K562 (cell line): Measurements from ENCODE around the gene HMCES. TPM values are rescaled to one million over a fixed set of nuclear protein-coding genes. Genes with fewer than 3 reads are reported as not detected.

ENCODE experiments used
- ATAC-seq: fragments of 200-7000 bp; cut with Tn5 transposase; 3 replicates; pipeline ENCODE4 v1.9.1; 2020; ENCODE audit warnings: moderate library complexity
- BruUV-seq: library from RNA; stranded (reverse); fragments of 400-500 nt; replicated peaks from 2 replicates; lab custom pipeline; 2021; lab: Mats Ljungman, UMichigan
- CTCF ChIA-PET: fragments of 300-600 bp; formaldehyde crosslinking; extraction: SDS; loops from one replicate; lab custom pipeline; 2021; ENCODE audit warnings: low intra/inter-chr PET ratio; lab: Yijun Ruan, JAX
- POLR2A ChIA-PET: fragments of 300-600, 350-650 bp; sonication (Branson Sonifier 250); formaldehyde crosslinking; extraction: SDS; loops from one replicate; lab custom pipeline; 2021; ENCODE audit warnings: antibody characterized with exemption, inconsistent platforms; lab: Yijun Ruan, JAX
- DNase-seq, 4 experiments: peaks; one replicate each; pipeline versions ENCODE4 v3.0.0 to v3.0.0-alpha.2; 2011 to 2018; ENCODE audit warnings: low spot score in 3 of 4, mixed read lengths in 3 of 4; ENCODE audit errors: extremely low read depth in 1 of 4
- FAIRE-seq: peaks from 2 replicates; lab custom pipeline; 2011; peaks lifted over from hg19 to GRCh38; lab: Jason Lieb, UNC
- H2AFZ ChIP-seq: 2 replicates; pipeline ENCODE4 v1.6.0; 2011; ENCODE audit warnings: low read depth, low read length, control low read depth, inconsistent platforms
- H3K27ac ChIP-seq: fragments of 200-600 bp; 3 replicates; pipeline ENCODE4 v1.8.0; 2011; ENCODE audit warnings: low read depth, mild to moderate bottlenecking, control low read depth, inconsistent platforms, low read length, moderate library complexity, mixed read lengths; ENCODE audit errors: extremely low read depth
- H3K27me3 ChIP-seq, 2 experiments: fragments of 300-600 bp in 1 of 2; 2 replicates in 1 of 2; 3 replicates in 1 of 2; pipeline versions ENCODE4 v1.6.0 to v1.8.0; 2011; ENCODE audit warnings: inconsistent platforms in 2 of 2, low read length in 2 of 2, mild to moderate bottlenecking in 1 of 2, mixed read lengths in 1 of 2, moderate library complexity in 1 of 2; ENCODE audit not compliant: control insufficient read depth in 2 of 2, insufficient read depth in 2 of 2
- H3K36me3 ChIP-seq: fragments of 300-600 bp; 3 replicates; pipeline ENCODE4 v1.8.0; 2011; ENCODE audit warnings: mild to moderate bottlenecking, low read length, inconsistent platforms; ENCODE audit not compliant: control insufficient read depth, insufficient read depth
- H3K4me1 ChIP-seq, 2 experiments: fragments of 200-600 bp in 1 of 2; replicated peaks in 1 of 2; 2 replicates in 1 of 2; 3 replicates in 1 of 2; pipeline versions ENCODE4 v1.5.1 to v1.8.0; 2011; ENCODE audit warnings: inconsistent platforms in 2 of 2, low read length in 2 of 2, mild to moderate bottlenecking in 1 of 2, mixed read lengths in 1 of 2, moderate library complexity in 1 of 2; ENCODE audit not compliant: control insufficient read depth in 2 of 2, insufficient read depth in 2 of 2
- H3K4me2 ChIP-seq: 2 replicates; pipeline ENCODE4 v1.6.1; 2011; ENCODE audit warnings: low read length, control low read depth, inconsistent platforms, mixed read lengths; ENCODE audit not compliant: insufficient read depth
- H3K4me3 ChIP-seq: fragments of 200-600 bp; sonication (generic), shearing (Covaris generic); 2 replicates; pipeline ENCODE4 v1.5.1; 2016; ENCODE audit warnings: control low read depth, inconsistent platforms
- H3K79me2 ChIP-seq: fragments of 200-600 bp; 3 replicates; pipeline ENCODE4 v1.8.0; 2011; ENCODE audit warnings: low read length, inconsistent platforms; ENCODE audit not compliant: control insufficient read depth, insufficient read depth
- H3K9ac ChIP-seq, 2 experiments: 2 replicates each; pipeline versions ENCODE4 v1.6.0 to v1.6.1; 2011; ENCODE audit warnings: low read depth in 2 of 2, low read length in 2 of 2, control low read depth in 1 of 2, inconsistent platforms in 1 of 2, mild to moderate bottlenecking in 1 of 2, mixed read lengths in 1 of 2; ENCODE audit not compliant: insufficient read depth in 1 of 2
- H3K9me1 ChIP-seq: one replicate; pipeline ENCODE4 v1.6.0; 2011; ENCODE audit warnings: inconsistent platforms, mild to moderate bottlenecking, low read length, moderate library complexity; ENCODE audit not compliant: control insufficient read depth, insufficient read depth
- H3K9me3 ChIP-seq: replicated peaks from 2 replicates; pipeline ENCODE4 v1.5.1; 2011; ENCODE audit warnings: low read depth, low read length, inconsistent platforms; ENCODE audit not compliant: control insufficient read depth, insufficient read depth
- H4K20me1 ChIP-seq: replicated peaks from 2 replicates; pipeline ENCODE4 v1.6.1; 2011; ENCODE audit warnings: low read length, inconsistent platforms, mixed read lengths; ENCODE audit not compliant: control insufficient read depth, insufficient read depth
- CBX2 ChIP-seq: fragments of 200-600 bp; sonication (generic); IDR thresholded peaks from one replicate; pipeline ENCODE4 v1.6.1; 2012; ENCODE audit warnings: mild to moderate bottlenecking, low read length, inconsistent platforms; ENCODE audit not compliant: insufficient read depth, poor library complexity, severe bottlenecking
- CREB5 ChIP-seq: fragments of 250-450 bp; sonication (Bioruptor Pico); IDR thresholded peaks from 2 replicates; pipeline ENCODE4 v1.5.0; 2020; ENCODE audit warnings: mild to moderate bottlenecking
- FOXK1 ChIP-seq: sonication (generic); formaldehyde crosslinking; IDR thresholded peaks from 2 replicates; pipeline ENCODE4 v1.8.0; 2022; ENCODE audit warnings: missing genetic modification reagents, mild to moderate bottlenecking, borderline replicate concordance
- FOXM1 ChIP-seq, 2 experiments: fragments of 450-650 bp in 1 of 2; sonication (generic) in 1 of 2; formaldehyde crosslinking in 1 of 2; IDR thresholded peaks; 2 replicates each; pipeline versions ENCODE4 v1.6.1 to v1.9.0; 2017 to 2022; ENCODE audit warnings: low read depth in 2 of 2, mild to moderate bottlenecking in 2 of 2, missing genetic modification reagents in 1 of 2, moderate library complexity in 1 of 2
- HNRNPL ChIP-seq: fragments of 200-400 bp; formaldehyde crosslinking; IDR thresholded peaks from 2 replicates; pipeline ENCODE4 v1.6.1; 2017; ENCODE audit warnings: low read depth, mild to moderate bottlenecking, low read length
- KDM1A ChIP-seq, 2 experiments: fragments of 450-650 bp; IDR thresholded peaks; 2 replicates each; pipeline ENCODE4 v1.6.1; 2016; ENCODE audit warnings: mild to moderate bottlenecking in 2 of 2
- NR2F6 ChIP-seq: fragments of 450-650 bp; formaldehyde crosslinking; IDR thresholded peaks from 2 replicates; pipeline ENCODE4 v1.4.0; 2020; ENCODE audit warnings: mild to moderate bottlenecking
- PHF21A ChIP-seq: fragments of 450-650 bp; IDR thresholded peaks from 2 replicates; pipeline ENCODE4 v1.6.1; 2017; ENCODE audit warnings: low read depth, borderline replicate concordance
- POLR2B ChIP-seq: fragments of 450-650 bp; IDR thresholded peaks from 2 replicates; pipeline ENCODE4 v1.6.1; 2018; ENCODE audit warnings: low read depth; ENCODE audit not compliant: partially characterized antibody
- PPARD ChIP-seq: fragments of 250-450 bp; sonication (Bioruptor Pico); IDR thresholded peaks from 2 replicates; pipeline ENCODE4 v1.8.0; 2022; ENCODE audit warnings: inconsistent platforms, mild to moderate bottlenecking, moderate library complexity
- RAD21 ChIP-seq, 2 experiments: fragments of 250-450 bp in 1 of 2; fragments of 450-650 bp in 1 of 2; sonication (Bioruptor Pico) in 1 of 2; formaldehyde crosslinking in 1 of 2; IDR thresholded peaks in 1 of 2; conservative IDR thresholded peaks in 1 of 2; 2 replicates each; pipeline versions ENCODE4 v1.4.0 to v1.8.0; 2020 to 2022; ENCODE audit warnings: mild to moderate bottlenecking in 2 of 2, moderate library complexity in 1 of 2
- SP2 ChIP-seq: IDR thresholded peaks from 2 replicates; pipeline ENCODE4 v1.6.1; 2011; ENCODE audit warnings: mild to moderate bottlenecking, low read depth, low read length, moderate library complexity; ENCODE audit not compliant: poor library complexity, severe bottlenecking; ENCODE audit errors: extremely low read depth
- SPI1 ChIP-seq: IDR thresholded peaks from 2 replicates; pipeline ENCODE4 v1.6.1; 2011; ENCODE audit warnings: low read depth, low read length, control low read depth, borderline replicate concordance
- SUPT5H ChIP-seq: fragments of 450-650 bp; IDR thresholded peaks from 2 replicates; pipeline ENCODE4 v1.6.1; 2016
- U2AF1 ChIP-seq: fragments of 200-400 bp; formaldehyde crosslinking; optimal IDR thresholded peaks from 2 replicates; pipeline ENCODE3; 2017; ENCODE audit warnings: mild to moderate bottlenecking, low read depth, low read length, moderate library complexity
- ZBED1 ChIP-seq: IDR thresholded peaks from 2 replicates; pipeline ENCODE4 v1.6.1; 2014
- ZNF431 ChIP-seq: sonication (generic); formaldehyde crosslinking; IDR thresholded peaks from 2 replicates; pipeline ENCODE4 v1.8.0; 2022; ENCODE audit warnings: mild to moderate bottlenecking, missing genetic modification reagents
- ZNF695 ChIP-seq: fragments of 450-650 bp; formaldehyde crosslinking; IDR thresholded peaks from 2 replicates; pipeline ENCODE4 v1.4.0; 2020; ENCODE audit warnings: mild to moderate bottlenecking, moderate library complexity
- WGBS: fragments of 100-300 bp; shearing (Covaris generic); methylation state at CpG from one replicate; pipeline ENCODE4 v1.1.6; 2016; ENCODE audit warnings: low coverage, mixed read lengths; ENCODE audit not compliant: insufficient coverage; ENCODE audit errors: missing lambda C conversion rate; 5-methylcytosine and 5-hydroxymethylcytosine counted together
- in situ Hi-C: fragments of 300-500 bp; cut with MboI; formaldehyde crosslinking; loops from 4 replicates; pipeline ENCODE4 v1.15.0; 2018; ENCODE audit warnings: inconsistent platforms, mixed read lengths
- intact Hi-C: fragments of 100-400 bp; cut with micrococcal nuclease; formaldehyde crosslinking; loops from 2 replicates; pipeline ENCODE4 v1.14.2; 2022
- polyA plus RNA-seq, 8 experiments: library from polyadenylated mRNA; depleted of rRNA in 4 of 8; stranded (reverse) in 5 of 8; unstranded in 3 of 8; fragments of >200 nt; fragmentation: Nextera tagmentation in 2 of 8; fragmentation: Illumina TruSeq in 1 of 8; extraction: Ambion mirVana in 2 of 8; extraction: Trizol in 1 of 8; gene quantifications; 2 replicates each; pipeline versions ENCODE4 v1.2.1 to v1.2.3, GENCODE V29; 2011 to 2014; ENCODE audit warnings: inconsistent platforms in 1 of 8, missing spikeins in 1 of 8
- total RNA-seq, 7 experiments: library from RNA; depleted of rRNA in 6 of 7; stranded (reverse); fragments of >200 nt in 6 of 7; fragmentation: Illumina TruSeq in 2 of 7; extraction: Trizol in 2 of 7; gene quantifications; 2 replicates each; pipeline versions ENCODE4 v1.2.1 to v1.2.3, GENCODE V29; 2011 to 2021; ENCODE audit warnings: low replicate concordance in 1 of 7
- TF ChIP-seq, protein P1 (sequence below): fragments of 250-450 bp; sonication (Bioruptor Pico); IDR thresholded peaks from 2 replicates; pipeline ENCODE4 v1.8.0; 2022; ENCODE audit warnings: moderate library complexity, mild to moderate bottlenecking, inconsistent platforms
- TF ChIP-seq, protein P2 (sequence below), 3 experiments: IDR thresholded peaks in 2 of 3; conservative IDR thresholded peaks in 1 of 3; 2 replicates each; pipeline ENCODE4 v1.5.1; 2011 to 2012; ENCODE audit warnings: low read length in 3 of 3, mild to moderate bottlenecking in 3 of 3, control low read depth in 2 of 3, improper control_type of control experiment in 1 of 3, inconsistent platforms in 1 of 3, low read depth in 1 of 3, mixed read lengths in 1 of 3, moderate library complexity in 1 of 3; ENCODE audit not compliant: insufficient read depth in 2 of 3

The HMCES gene
- total and polyA plus RNA-seq, 9 of the 15 experiments (the other 6 are each of a cell fraction or from before 2014, with no cell fraction given), result 18.8 to 45.3 (median 24.8) TPM

DNA sequence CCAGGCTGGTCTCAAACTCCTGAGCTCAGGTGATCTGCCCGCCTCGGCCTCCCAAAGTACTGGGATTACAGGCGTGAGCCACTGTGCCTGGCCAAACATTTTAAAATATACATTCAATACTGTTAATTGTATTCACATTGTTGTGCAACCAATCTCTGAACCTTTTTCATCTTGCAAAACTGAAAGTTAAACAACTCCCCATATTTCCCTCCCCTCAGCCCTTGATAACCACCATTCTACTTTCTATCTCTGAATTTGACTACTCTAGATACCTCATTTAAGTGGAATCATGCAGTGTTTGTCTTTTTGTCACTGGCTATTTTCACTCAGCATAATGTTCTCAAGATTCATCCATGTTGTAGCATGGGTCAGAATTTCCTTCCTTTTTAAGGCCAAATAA is 30.0 kb downstream of the HMCES start:
- no peaks in the 10 kb centered on the region for H3K9me1 ChIP-seq
- CTCF ChIA-PET, result no interaction called here
- no TSS peak for BruUV-seq
- no peak for TF ChIP-seq SUPT5H
- TF ChIP-seq FOXM1 (IDR thresholded peaks at IDR 0.05; ENCODE audit: low read depth), result no peak
- TF ChIP-seq FOXM1 (CRISPR knock-in tag; IDR thresholded peaks at IDR 0.05; ENCODE audit: low read depth), result no peak
- TF ChIP-seq, protein P1, sequence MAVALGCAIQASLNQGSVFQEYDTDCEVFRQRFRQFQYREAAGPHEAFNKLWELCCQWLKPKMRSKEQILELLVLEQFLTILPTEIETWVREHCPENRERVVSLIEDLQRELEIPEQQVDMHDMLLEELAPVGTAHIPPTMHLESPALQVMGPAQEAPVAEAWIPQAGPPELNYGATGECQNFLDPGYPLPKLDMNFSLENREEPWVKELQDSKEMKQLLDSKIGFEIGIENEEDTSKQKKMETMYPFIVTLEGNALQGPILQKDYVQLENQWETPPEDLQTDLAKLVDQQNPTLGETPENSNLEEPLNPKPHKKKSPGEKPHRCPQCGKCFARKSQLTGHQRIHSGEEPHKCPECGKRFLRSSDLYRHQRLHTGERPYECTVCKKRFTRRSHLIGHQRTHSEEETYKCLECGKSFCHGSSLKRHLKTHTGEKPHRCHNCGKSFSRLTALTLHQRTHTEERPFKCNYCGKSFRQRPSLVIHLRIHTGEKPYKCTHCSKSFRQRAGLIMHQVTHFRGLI, result no peak
- TF ChIP-seq ZNF695 (CRISPR knock-in tag), result no peak
- TF ChIP-seq POLR2B, result no peak
- no peak for TF ChIP-seq PPARD (CRISPR knock-in tag)
- no peak for TF ChIP-seq SP2
- no peak for TF ChIP-seq CBX2
- TF ChIP-seq SPI1, result no peak
- TF ChIP-seq ZBED1, result no peak
- TF ChIP-seq NR2F6 (CRISPR knock-in tag), result no peak
- TF ChIP-seq, protein P2, sequence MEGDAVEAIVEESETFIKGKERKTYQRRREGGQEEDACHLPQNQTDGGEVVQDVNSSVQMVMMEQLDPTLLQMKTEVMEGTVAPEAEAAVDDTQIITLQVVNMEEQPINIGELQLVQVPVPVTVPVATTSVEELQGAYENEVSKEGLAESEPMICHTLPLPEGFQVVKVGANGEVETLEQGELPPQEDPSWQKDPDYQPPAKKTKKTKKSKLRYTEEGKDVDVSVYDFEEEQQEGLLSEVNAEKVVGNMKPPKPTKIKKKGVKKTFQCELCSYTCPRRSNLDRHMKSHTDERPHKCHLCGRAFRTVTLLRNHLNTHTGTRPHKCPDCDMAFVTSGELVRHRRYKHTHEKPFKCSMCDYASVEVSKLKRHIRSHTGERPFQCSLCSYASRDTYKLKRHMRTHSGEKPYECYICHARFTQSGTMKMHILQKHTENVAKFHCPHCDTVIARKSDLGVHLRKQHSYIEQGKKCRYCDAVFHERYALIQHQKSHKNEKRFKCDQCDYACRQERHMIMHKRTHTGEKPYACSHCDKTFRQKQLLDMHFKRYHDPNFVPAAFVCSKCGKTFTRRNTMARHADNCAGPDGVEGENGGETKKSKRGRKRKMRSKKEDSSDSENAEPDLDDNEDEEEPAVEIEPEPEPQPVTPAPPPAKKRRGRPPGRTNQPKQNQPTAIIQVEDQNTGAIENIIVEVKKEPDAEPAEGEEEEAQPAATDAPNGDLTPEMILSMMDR (IDR thresholded peaks at IDR 0.05 in 2 of 3, conservative IDR thresholded peaks at IDR 0.05 in 1 of 3; ENCODE audit: insufficient read depth in 2 of 3, low read depth in 1 of 3, low read length in 3 of 3), result no peak
- TF ChIP-seq PHF21A, result no peak
- no peak for TF ChIP-seq U2AF1
- no peak for TF ChIP-seq KDM1A (IDR thresholded peaks at IDR 0.05)
- TF ChIP-seq FOXK1 (CRISPR knock-in tag), result no peak
- TF ChIP-seq HNRNPL, result no peak
- TF ChIP-seq RAD21 (CRISPR knock-in tag; conservative IDR thresholded peaks at IDR 0.05 in 1 of 2, IDR thresholded peaks at IDR 0.05 in 1 of 2), result no peak
- TF ChIP-seq CREB5 (CRISPR knock-in tag), result no peak
- no peak for TF ChIP-seq ZNF431 (CRISPR knock-in tag)
- TF ChIP-seq, all 486 proteins: peak for 0
- POLR2A ChIA-PET, result no interaction called here
- intact Hi-C loops (no loop called here), in situ Hi-C loops (no loop called here)
- Histone ChIP-seq H3K9me3 (no peaks in the 10 kb centered on the region), H3K79me2 (no peaks in the 10 kb centered on the region), H3K4me1 (peaks cover 16 to 20% of the 10 kb centered on the region in 2 experiments; a peak in 4 of 5 replicates), H3K4me2 (no peak overlapping the region), H2AFZ (no peak overlapping the region), H3K27ac (no peak overlapping the region), H3K4me3 (no peak overlapping the region), H3K9ac (no peak overlapping the region), H3K27me3 (no peaks in the 10 kb centered on the region), H4K20me1 (0 out of 2 replicates have a peak, but pooled peaks cover under 1% of the 10 kb centered on the region), H3K36me3 (peaks cover 10% of the 10 kb centered on the region; the same call in 2 of the 3 replicates)
- DNase-seq, result no peak
- no peak for FAIRE-seq
- no peak for ATAC-seq
- WGBS, result 80% methylated on average over 1 of the region's 3 CpGs
